K562 (cell line): ENCODE measurements around the gene ID1. TPM values are rescaled to one million over a fixed set of nuclear protein-coding genes. Genes with fewer than 3 reads are reported as not detected.
A peak's percentile ranks its signal among the peaks of the same experiment; 100 is the strongest.
"Not testable (repeated sequence)": the region's sequence is repeated elsewhere in the genome, so short reads cannot be mapped to it uniquely, and the experiment has no call there.

Source experiments
- ATAC-seq: fragments of 200-7000 bp; cut with Tn5 transposase; 3 replicates; pipeline ENCODE4 v1.9.1; 2020; ENCODE audit warnings: moderate library complexity
- BruUV-seq: library from RNA; stranded (reverse); fragments of 400-500 nt; replicated peaks from 2 replicates; lab custom pipeline; 2021; lab: Mats Ljungman, UMichigan
- CTCF ChIA-PET: fragments of 300-600 bp; formaldehyde crosslinking; extraction: SDS; loops from one replicate; lab custom pipeline; 2021; ENCODE audit warnings: low intra/inter-chr PET ratio; lab: Yijun Ruan, JAX
- POLR2A ChIA-PET: fragments of 300-600, 350-650 bp; sonication (Branson Sonifier 250); formaldehyde crosslinking; extraction: SDS; loops from one replicate; lab custom pipeline; 2021; ENCODE audit warnings: antibody characterized with exemption, inconsistent platforms; lab: Yijun Ruan, JAX
- DNase-seq, 4 experiments: peaks; one replicate each; pipeline versions ENCODE4 v3.0.0 to v3.0.0-alpha.2; 2011 to 2018; ENCODE audit warnings: low spot score in 3 of 4, mixed read lengths in 3 of 4; ENCODE audit errors: extremely low read depth in 1 of 4
- FAIRE-seq: peaks from 2 replicates; lab custom pipeline; 2011; peaks lifted over from hg19 to GRCh38; lab: Jason Lieb, UNC
- H2AFZ ChIP-seq: 2 replicates; pipeline ENCODE4 v1.6.0; 2011; ENCODE audit warnings: low read depth, low read length, control low read depth, inconsistent platforms
- H3K27ac ChIP-seq: fragments of 200-600 bp; 3 replicates; pipeline ENCODE4 v1.8.0; 2011; ENCODE audit warnings: low read depth, mild to moderate bottlenecking, control low read depth, inconsistent platforms, low read length, moderate library complexity, mixed read lengths; ENCODE audit errors: extremely low read depth
- H3K27me3 ChIP-seq, 2 experiments: fragments of 300-600 bp in 1 of 2; 2 replicates in 1 of 2; 3 replicates in 1 of 2; pipeline versions ENCODE4 v1.6.0 to v1.8.0; 2011; ENCODE audit warnings: inconsistent platforms in 2 of 2, low read length in 2 of 2, mild to moderate bottlenecking in 1 of 2, mixed read lengths in 1 of 2, moderate library complexity in 1 of 2; ENCODE audit not compliant: control insufficient read depth in 2 of 2, insufficient read depth in 2 of 2
- H3K36me3 ChIP-seq: fragments of 300-600 bp; 3 replicates; pipeline ENCODE4 v1.8.0; 2011; ENCODE audit warnings: mild to moderate bottlenecking, low read length, inconsistent platforms; ENCODE audit not compliant: control insufficient read depth, insufficient read depth
- H3K4me1 ChIP-seq, 2 experiments: fragments of 200-600 bp in 1 of 2; replicated peaks in 1 of 2; 2 replicates in 1 of 2; 3 replicates in 1 of 2; pipeline versions ENCODE4 v1.5.1 to v1.8.0; 2011; ENCODE audit warnings: inconsistent platforms in 2 of 2, low read length in 2 of 2, mild to moderate bottlenecking in 1 of 2, mixed read lengths in 1 of 2, moderate library complexity in 1 of 2; ENCODE audit not compliant: control insufficient read depth in 2 of 2, insufficient read depth in 2 of 2
- H3K4me2 ChIP-seq: 2 replicates; pipeline ENCODE4 v1.6.1; 2011; ENCODE audit warnings: low read length, control low read depth, inconsistent platforms, mixed read lengths; ENCODE audit not compliant: insufficient read depth
- H3K4me3 ChIP-seq: fragments of 200-600 bp; sonication (generic), shearing (Covaris generic); 2 replicates; pipeline ENCODE4 v1.5.1; 2016; ENCODE audit warnings: control low read depth, inconsistent platforms
- H3K79me2 ChIP-seq: fragments of 200-600 bp; 3 replicates; pipeline ENCODE4 v1.8.0; 2011; ENCODE audit warnings: low read length, inconsistent platforms; ENCODE audit not compliant: control insufficient read depth, insufficient read depth
- H3K9ac ChIP-seq, 2 experiments: 2 replicates each; pipeline versions ENCODE4 v1.6.0 to v1.6.1; 2011; ENCODE audit warnings: low read depth in 2 of 2, low read length in 2 of 2, control low read depth in 1 of 2, inconsistent platforms in 1 of 2, mild to moderate bottlenecking in 1 of 2, mixed read lengths in 1 of 2; ENCODE audit not compliant: insufficient read depth in 1 of 2
- H3K9me1 ChIP-seq: one replicate; pipeline ENCODE4 v1.6.0; 2011; ENCODE audit warnings: inconsistent platforms, mild to moderate bottlenecking, low read length, moderate library complexity; ENCODE audit not compliant: control insufficient read depth, insufficient read depth
- H3K9me3 ChIP-seq: replicated peaks from 2 replicates; pipeline ENCODE4 v1.5.1; 2011; ENCODE audit warnings: low read depth, low read length, inconsistent platforms; ENCODE audit not compliant: control insufficient read depth, insufficient read depth
- H4K20me1 ChIP-seq: replicated peaks from 2 replicates; pipeline ENCODE4 v1.6.1; 2011; ENCODE audit warnings: low read length, inconsistent platforms, mixed read lengths; ENCODE audit not compliant: control insufficient read depth, insufficient read depth
- CEBPB ChIP-seq: fragments of 450-650 bp; IDR thresholded peaks from 2 replicates; pipeline ENCODE4 v1.6.1; 2016; ENCODE audit warnings: missing genetic modification characterization, missing compliant biosample characterization
- CEBPG ChIP-seq, 3 experiments: fragments of 200-800 bp in 1 of 3; sonication (Bioruptor generic) in 1 of 3; sonication (generic) in 1 of 3; formaldehyde crosslinking in 1 of 3; IDR thresholded peaks in 2 of 3; conservative IDR thresholded peaks in 1 of 3; 2 replicates each; pipeline versions ENCODE4 v1.6.1 to v1.8.0; 2016 to 2022; ENCODE audit warnings: missing compliant biosample characterization in 2 of 3, missing genetic modification characterization in 2 of 3, mild to moderate bottlenecking in 1 of 3, missing genetic modification reagents in 1 of 3
- ZNF121 ChIP-seq: sonication (generic); formaldehyde crosslinking; conservative IDR thresholded peaks from 2 replicates; pipeline ENCODE4 v1.8.0; 2022; ENCODE audit warnings: missing genetic modification reagents
- WGBS: fragments of 100-300 bp; shearing (Covaris generic); methylation state at CpG from one replicate; pipeline ENCODE4 v1.1.6; 2016; ENCODE audit warnings: low coverage, mixed read lengths; ENCODE audit not compliant: insufficient coverage; ENCODE audit errors: missing lambda C conversion rate; 5-methylcytosine and 5-hydroxymethylcytosine counted together
- in situ Hi-C: fragments of 300-500 bp; cut with MboI; formaldehyde crosslinking; loops from 4 replicates; pipeline ENCODE4 v1.15.0; 2018; ENCODE audit warnings: inconsistent platforms, mixed read lengths
- intact Hi-C: fragments of 100-400 bp; cut with micrococcal nuclease; formaldehyde crosslinking; loops from 2 replicates; pipeline ENCODE4 v1.14.2; 2022
- polyA plus RNA-seq, 8 experiments: library from polyadenylated mRNA; depleted of rRNA in 4 of 8; stranded (reverse) in 5 of 8; unstranded in 3 of 8; fragments of >200 nt; fragmentation: Nextera tagmentation in 2 of 8; fragmentation: Illumina TruSeq in 1 of 8; extraction: Ambion mirVana in 2 of 8; extraction: Trizol in 1 of 8; gene quantifications; 2 replicates each; pipeline versions ENCODE4 v1.2.1 to v1.2.3, GENCODE V29; 2011 to 2014; ENCODE audit warnings: inconsistent platforms in 1 of 8, missing spikeins in 1 of 8
- total RNA-seq, 7 experiments: library from RNA; depleted of rRNA in 6 of 7; stranded (reverse); fragments of >200 nt in 6 of 7; fragmentation: Illumina TruSeq in 2 of 7; extraction: Trizol in 2 of 7; gene quantifications; 2 replicates each; pipeline versions ENCODE4 v1.2.1 to v1.2.3, GENCODE V29; 2011 to 2021; ENCODE audit warnings: low replicate concordance in 1 of 7

The ID1 gene
- total and polyA plus RNA-seq, 9 of the 15 experiments (the other 6 are each of a cell fraction or from before 2014, with no cell fraction given) = 1.4 to 358 (median 65.0) TPM

DNA sequence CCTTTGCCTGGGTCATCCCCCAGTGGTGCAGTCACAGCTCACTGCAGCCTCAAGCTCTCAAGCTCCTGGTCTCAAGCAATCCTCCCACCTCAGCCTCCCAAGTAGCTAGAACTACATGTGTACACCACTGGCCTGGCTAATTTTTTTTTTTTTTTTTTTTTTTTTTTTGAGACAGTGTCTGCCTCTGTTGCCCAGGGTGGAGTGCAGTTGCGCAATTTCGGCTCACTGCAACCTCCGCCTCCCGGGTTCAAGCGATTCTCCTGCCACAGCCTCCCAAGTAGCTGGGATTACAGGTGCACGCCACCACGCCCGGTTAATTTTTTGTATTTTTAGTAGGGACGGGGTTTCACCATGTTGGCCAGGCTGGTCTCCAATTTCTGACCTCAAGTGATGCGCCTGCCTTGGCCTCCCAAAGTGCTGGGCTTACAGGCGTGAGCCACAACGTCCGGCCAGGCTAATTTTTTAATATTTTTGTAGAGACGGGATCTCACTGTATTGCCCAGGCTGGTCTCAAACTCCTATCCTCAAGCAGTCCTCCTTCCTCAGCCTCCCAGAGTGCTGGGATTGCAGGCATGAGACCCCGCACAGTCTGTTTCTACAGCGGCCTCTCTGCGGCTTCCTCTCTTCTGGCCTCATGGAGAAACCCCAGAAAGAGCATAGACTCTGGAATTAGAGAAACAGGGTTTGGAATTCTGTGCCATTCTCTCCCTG, 25.0 kb upstream of the ID1 start:
- H3K4me3 ChIP-seq; BruUV-seq; H3K36me3 ChIP-seq; H3K27ac ChIP-seq; intact Hi-C loops; DNase-seq; H3K4me2 ChIP-seq; H3K27me3 ChIP-seq; H3K9ac ChIP-seq; H2AFZ ChIP-seq; ATAC-seq; FAIRE-seq; H3K9me1 ChIP-seq; H3K79me2 ChIP-seq; H3K9me3 ChIP-seq; H4K20me1 ChIP-seq; TF ChIP-seq CEBPG (CRISPR knock-in tag; IDR thresholded peaks at IDR 0.05): not testable (repeated sequence)
- 98% methylated on average over 12 of the region's 17 CpGs for WGBS
- ChIA-PET POLR2A (interaction anchor here (0.7 kb wide), 1 partner anchor 32 kb away, joined by 3 read pairs; no protein-coding TSS in a partner anchor), CTCF (interaction anchor here (0.6 kb wide), 1 partner anchor 22 kb away, joined by 3 read pairs; no protein-coding TSS in a partner anchor)
- in situ Hi-C loops = loop anchor here (25.0 kb wide), 1 partner anchor 1057 kb away; no protein-coding TSS in a partner anchor
- peaks cover 0 to 10% of the 10 kb centered on the region in 2 experiments; a peak in 2 of 5 replicates for H3K4me1 ChIP-seq
- peak in 1 of 2 experiments; percentile 63; a peak in 2 of 4 replicates for TF ChIP-seq CEBPG (tag; conservative IDR thresholded peaks at IDR 0.05 in 1 of 2, IDR thresholded peaks at IDR 0.05 in 1 of 2)
- peak; percentile 64 for TF ChIP-seq ZNF121 (CRISPR knock-in tag)
- TF ChIP-seq CEBPB = peak; percentile 74
